DMS53 treated with DMSO at 0.1 percent for 48 hours (cell line): Measurements from ENCODE around the gene MTHFSD.

Experiments
- DNase-seq: peaks from one replicate; lab custom pipeline; 2025; ENCODE audit not compliant: unreplicated experiment; lab: John Stamatoyannopoulos, UW

MTHFSD gene

DNA sequence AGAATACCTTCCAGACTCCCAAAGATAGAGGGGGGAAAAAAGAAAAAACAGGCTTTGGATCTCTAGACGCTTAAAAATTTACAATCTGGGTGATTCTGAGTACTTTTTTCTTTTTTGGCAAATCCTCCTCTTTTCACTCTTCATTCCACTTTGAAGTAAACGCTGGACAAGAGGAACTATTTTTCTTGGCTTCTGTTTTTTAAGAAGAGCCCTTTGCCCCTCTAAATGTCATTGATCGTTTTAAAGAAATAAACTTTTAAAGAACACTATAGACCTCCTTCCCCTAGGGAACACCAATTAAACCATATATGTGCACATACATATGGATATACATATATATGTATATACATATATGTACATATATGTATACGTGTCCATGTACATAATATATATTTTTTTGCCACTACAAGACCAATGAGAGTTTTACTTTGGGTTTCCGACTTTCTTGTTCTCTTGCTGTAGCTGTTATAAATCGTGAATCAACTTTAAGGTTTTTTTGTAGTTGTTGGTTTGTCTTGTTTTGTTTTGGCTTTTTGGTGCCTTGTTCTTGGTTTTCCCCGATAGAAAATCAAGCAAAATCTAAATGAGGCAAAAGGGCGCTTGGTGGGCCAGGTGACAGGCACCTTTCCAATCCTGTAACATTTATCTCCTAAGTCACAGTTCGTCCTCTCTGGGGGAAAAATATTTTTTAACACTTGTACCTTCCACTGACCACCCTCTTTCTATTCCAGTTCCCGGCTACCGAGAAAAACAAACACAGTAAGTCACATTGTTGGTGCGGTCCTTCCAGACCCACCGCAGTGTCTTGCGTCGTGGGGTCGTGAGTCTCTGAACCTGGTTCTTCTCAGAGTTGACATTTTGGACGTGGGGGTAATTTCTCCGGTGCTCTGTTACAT is 40.3 kb downstream of the MTHFSD start:
- DNase-seq, result no peak

DNA sequence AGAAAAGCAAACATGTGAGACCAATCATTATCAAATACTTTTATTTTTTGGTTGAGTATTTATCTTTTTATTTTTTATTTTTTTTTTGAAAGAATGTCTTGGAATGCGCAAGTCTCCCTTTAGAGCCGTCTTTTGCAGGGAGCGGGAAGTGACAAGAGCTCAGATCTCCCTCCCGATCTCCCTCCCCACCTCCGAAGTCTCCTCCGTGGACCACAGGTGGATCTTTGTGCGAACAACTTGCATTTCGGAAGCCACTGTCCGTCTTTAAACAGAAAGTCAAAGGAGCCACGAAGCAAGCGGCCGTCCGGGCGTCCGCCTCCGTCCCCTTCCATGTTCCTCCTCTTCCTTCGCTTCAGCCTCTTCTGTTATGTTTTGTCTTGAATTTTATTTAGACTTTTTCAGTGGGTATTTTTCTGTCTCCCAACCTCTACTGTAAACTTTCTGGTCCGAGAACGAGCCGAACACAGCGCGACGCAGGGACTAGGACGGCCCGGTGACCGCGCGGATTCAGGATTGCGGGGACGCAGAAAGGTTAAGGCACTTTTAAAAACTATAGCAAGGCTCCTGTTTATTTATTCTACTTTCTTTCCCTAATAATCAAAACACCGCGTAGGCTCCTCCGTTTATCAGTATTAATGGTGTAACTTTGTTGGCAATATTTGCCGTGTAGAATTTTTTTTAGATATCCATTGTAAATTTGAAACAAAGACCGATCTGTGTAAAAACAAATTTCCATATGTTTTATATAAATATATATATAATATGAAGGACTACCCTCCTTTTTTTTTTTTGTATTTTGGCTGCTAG is 41.4 kb downstream of the MTHFSD start:
- no peak for DNase-seq

DNA sequence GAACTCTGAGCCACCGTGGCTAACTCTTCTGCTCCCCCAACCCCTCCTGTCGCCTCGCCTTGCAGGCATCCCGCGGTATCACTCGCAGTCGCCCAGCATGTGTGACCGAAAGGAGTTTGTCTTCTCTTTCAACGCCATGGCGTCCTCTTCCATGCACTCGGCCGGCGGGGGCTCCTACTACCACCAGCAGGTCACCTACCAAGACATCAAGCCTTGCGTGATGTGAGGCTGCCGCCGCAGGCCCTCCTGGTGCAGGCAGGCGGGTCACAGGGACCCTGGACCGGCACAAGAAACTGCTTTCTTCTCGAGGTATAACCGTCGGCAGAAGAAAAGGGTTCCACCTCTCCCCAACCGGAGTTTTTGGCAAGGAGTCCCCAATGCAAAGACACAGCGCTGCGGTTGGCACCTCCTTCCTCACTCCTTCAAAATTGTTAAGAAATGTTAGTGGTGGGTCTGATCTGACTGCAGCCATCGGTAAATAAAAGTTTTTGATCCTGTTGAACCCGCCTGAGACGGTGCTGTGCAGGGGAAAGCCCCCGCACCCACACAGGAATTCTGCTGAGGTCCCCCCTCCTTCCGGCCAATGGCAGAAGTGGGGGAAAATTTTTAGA is 42.1 kb downstream of the MTHFSD start:
- no peak for DNase-seq

DNA sequence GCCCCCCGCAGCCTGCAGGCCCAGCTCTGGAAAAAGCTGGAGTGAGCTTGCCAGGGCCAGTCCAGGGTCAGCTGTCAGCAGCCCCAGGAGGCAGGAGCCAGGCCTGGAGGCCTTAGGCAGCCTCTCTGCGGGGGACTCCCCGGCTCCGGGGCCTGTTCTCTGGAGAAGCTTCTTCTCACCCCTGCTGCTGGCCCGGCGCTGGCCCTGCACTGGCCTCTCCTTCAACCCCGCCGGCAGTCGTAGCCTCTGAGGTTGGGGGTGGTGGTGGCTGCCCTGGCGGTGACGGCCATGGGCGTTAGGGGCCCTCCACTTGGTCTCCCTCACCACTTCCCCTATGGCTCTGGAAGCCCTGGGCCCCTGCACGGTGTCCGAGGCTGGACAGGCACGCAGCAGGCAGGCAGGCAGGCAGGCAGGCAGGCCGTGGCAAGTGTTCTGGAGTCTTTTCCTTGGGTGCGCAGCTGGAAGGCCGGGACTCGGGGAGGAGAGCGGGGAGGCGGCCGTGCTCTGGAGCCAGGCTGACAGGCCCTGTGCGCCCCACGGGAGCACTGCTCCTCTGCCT is 42.7 kb downstream of the MTHFSD start:
- DNase-seq, result no peak

DNA sequence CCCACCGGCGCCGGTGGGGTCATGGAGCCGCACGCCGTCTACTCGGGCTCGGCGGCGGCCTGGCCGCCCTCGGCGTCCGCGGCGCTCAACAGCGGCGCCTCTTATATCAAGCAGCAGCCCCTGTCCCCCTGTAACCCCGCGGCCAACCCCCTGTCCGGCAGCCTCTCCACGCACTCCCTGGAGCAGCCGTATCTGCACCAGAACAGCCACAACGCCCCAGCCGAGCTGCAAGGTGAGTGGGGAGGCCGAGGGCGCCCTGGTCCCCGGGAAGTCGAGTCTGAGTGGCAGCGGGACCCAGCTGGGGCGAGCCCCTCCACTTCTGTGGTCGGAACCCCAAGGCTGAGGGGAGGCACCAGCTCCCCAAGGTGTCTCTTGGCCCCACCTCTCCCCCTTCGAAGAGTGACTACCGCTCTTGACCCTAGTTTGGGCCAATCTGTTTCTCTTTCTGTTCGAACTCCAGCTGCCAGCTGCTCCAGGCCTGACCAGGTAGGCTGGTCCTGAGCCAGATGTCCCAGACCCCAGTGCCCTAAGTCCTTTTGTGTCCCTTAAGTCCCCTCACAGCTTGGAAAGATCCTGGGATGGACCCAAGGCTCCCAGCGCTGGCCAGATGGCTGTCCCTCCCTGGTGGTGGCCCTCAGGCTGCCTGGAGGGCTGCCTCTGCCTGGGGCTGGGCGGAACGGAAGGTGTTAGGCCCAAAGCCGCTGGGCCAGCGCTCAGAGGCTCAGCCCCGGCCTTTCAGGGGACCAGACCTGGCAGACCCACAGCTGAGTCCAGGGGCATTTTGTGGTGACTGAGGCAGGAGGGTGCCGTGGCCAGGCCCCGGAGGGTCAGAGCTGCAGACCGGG is 43.5 kb downstream of the MTHFSD start:
- no peak for DNase-seq

DNA sequence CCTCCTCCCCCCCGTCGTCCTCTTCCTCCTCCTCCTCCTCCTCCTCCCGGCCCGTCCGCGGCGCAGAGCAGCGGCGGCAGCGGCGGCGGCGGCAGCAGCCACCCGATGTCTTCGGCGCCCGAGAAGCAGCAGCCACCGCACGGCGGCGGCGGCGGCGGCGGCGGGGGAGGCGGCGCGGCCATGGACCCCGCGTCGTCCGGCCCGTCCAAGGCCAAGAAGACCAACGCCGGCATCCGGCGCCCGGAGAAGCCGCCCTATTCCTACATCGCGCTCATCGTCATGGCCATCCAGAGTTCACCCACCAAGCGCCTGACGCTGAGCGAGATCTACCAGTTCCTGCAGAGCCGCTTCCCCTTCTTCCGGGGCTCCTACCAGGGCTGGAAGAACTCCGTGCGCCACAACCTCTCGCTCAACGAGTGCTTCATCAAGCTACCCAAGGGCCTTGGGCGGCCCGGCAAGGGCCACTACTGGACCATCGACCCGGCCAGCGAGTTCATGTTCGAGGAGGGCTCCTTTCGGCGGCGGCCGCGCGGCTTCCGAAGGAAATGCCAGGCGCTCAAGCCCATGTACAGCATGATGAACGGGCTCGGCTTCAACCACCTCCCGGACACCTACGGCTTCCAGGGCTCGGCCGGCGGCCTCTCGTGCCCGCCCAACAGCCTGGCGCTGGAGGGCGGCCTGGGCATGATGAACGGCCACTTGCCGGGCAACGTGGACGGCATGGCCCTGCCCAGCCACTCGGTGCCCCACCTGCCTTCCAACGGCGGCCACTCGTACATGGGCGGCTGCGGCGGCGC is 44.4 kb downstream of the MTHFSD start, which contains the start of gene FOXF1:
TSS of gene FOXF1 (plus strand) at position 63 of the 797 bp plus-strand sequence. CDS start at position 106, 43 bp downstream.
- DNase-seq, result no peak

DNA sequence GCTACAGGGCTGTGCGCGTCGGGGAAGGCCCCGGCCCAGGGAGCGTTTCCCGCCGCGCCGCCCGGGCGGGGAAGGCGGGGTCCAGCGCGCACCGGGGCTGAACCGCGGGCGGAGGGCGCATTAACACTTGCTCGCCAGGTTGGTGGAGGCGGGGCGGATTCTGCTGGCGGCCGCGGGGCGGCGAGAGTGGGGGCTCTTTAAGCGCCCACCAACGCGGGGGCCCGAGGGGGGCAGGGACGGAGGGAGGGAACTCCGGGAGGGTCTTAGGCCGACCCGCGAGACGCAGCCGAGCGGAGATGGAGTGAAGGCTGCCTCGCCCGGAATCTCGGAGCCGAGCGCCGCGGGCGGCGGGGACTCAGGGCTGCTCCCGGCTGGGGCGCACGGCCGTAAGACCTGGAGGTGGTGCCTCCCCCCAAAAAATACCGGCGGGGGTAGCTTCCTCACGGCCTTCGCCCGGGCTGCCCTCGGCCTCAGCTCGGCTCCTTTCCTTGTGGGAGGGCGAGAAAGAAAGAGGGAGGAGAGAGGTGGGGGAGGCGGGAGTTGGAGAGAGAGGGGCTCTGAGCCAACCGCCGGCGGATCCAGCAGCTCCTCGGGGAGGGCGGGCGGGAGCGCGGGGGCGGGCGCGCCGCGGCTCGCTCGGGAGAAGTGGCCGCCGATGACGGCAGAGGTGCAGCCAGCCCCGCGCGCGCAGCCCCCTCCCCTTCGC is 45.1 kb downstream of the MTHFSD start:
- DNase-seq, result no peak

DNA sequence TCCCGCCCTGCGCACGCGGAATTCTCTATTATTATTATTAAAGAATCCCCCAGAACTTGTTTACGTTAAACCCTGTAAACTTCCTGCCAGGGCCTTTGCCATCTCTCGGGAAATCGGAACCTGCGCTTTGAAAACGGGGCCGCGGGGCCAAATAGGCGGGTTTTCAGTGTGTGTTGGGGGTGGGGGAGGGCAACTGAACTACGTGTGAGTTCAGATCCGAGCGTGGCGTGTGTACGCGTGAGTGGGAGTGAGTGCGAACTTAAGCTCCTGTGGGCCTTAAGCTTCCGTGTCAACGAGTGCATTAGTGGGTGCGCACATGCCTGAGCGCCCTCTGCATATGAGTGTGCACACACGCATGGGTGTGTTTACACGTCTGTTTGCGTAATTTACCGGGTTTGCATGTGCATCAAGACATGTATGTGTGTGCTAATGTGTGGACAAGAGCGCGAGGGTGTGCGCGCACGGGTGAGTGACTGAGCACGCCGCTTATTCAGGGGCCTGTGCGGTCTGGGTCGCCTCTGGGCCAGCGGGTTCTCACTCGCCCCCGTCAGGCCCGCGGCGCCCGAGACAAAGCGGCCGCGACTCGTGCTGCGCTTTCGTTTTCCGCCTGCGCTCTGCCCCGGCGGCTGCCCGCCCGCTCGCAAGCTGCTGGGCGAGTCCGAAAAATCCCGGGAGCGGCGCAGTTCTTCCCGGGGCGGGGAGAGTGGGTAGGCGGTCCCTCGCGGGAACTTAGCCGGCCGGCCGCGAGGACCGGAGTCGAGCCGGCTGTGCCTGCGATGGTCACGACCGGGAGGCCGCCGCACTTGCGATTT is 45.9 kb downstream of the MTHFSD start:
- no peak for DNase-seq

DNA sequence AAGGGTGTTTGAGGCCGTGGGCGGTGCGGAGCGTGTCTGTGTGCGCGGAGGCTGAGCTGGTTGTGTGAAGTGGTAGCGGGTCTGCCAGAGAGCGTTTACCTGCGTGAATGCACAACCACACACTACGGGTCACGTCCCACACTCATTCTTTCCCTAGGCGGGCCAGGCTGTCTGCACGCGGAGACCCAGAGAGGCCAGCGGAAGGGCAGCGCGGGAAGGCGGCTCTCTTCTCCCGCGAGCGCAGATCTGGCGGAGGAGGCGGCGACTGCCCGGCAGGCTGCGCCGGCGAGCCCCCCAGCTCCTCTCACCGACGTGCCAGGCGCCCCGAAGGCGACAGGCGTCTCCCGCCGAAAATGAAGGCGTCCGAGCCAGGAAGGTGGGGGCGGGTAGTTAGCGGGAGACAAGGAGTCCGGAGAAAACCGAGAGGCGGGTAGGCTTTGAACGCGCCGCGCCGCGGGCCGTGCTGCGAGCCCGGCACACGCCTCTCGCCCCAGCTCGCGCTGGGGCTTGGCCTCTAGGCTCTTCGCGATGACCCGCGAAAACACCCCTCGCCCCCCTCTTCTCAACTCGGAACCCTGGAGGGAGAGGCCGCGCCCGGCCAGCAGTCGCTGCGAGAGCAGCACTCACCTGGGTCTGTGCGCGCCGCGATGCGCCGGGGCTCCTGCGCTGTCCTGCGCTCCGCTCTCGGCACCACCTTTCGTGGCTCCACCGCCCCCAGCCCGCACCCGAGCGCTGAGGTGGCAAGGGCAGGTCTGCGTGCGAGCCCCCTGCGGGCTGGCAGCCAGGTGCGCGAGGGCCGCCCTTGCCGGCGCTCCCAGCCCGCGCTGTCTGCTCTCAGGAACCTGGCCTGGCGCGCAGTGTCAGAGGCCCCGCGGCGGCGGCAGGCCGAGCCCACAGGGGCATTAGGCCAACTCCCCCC is 46.7 kb downstream of the MTHFSD start:
- no peak for DNase-seq

DNA sequence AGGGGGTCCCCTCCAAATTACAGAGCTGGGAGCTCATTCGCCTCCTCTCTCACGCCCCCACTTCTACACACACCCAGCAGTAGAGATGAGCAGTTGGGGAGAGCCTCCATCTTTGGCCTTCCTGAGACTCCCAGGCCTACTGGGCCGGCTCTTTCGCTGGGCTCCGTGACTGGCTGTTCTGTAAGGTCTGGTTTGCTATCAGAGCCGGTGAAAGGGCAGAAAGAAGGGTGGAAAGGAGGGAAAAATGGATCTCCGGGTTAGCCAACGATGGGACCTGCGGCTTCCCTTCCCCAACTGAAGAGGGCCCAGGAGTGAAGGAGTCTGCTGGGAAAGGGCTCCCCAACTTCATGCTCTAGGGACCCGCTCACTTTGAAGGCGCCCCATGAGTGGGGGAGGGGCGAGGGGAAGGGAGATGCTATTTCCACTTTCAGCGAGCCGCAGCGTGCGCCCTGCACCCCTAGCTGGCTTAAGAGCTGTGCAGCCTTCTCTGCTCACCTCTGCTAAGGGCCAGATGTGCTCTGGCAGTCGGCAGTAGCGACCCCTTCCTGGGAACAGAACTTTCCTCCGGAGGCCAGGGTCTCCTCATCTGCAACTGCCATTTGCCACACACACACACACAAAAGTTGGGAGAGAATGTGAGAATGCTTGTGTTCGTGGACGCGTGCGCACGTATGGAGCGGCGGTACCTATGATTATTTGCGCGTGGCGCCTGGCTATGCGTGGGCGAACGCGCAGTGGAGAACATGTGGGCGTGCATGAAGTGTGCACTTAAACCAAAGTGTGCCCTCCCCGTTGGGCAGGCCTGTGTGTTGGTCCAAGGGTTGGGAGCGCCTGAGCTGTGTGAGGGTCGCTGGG is 47.6 kb downstream of the MTHFSD start:
- no peak for DNase-seq

DNA sequence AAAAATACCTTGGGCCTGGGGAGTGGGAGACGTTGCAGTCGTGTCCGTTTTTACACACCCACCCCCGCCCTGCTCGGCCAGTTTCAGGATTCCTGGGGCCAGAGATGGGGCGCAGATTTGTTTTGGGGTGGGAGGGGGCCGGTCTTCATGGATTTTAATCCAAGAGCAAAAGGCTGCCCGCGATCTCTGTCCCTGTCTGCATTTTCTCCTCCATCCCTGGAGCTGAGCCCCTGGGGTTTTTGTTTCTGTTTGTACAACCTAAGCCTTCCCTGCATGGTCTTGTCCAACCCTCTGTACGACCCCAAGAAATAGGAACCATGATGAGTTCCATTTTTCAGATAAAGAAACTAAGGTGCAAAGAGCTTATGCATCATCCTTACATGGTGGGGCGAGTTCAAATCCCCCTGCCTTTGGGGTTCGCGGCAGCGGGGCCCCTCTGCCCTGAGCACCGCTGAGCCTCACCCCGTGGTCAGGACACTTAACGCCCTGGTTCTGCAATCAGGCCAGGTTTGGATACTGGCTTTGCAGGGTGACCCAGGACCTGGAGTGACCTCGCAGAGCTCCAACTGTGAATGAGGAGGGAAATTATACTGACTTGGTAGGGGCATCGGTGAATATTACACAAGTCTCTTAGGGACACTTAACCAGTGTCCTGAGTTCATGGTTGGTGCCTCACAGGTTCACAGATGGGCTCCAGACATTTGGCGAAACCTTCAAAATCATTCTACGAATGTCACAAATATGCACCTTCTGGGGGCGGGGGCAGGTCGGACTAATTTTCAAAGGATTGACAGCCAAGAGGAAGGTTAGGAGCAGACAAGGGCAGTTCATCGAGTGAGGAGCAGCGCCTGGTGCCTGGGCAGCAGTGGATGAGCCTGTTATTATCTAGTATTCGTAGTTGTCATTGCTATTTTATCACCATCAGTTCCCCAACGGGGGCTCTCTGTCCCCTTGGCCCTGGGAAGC is 48.9 kb downstream of the MTHFSD start:
- no peak for DNase-seq

DNA sequence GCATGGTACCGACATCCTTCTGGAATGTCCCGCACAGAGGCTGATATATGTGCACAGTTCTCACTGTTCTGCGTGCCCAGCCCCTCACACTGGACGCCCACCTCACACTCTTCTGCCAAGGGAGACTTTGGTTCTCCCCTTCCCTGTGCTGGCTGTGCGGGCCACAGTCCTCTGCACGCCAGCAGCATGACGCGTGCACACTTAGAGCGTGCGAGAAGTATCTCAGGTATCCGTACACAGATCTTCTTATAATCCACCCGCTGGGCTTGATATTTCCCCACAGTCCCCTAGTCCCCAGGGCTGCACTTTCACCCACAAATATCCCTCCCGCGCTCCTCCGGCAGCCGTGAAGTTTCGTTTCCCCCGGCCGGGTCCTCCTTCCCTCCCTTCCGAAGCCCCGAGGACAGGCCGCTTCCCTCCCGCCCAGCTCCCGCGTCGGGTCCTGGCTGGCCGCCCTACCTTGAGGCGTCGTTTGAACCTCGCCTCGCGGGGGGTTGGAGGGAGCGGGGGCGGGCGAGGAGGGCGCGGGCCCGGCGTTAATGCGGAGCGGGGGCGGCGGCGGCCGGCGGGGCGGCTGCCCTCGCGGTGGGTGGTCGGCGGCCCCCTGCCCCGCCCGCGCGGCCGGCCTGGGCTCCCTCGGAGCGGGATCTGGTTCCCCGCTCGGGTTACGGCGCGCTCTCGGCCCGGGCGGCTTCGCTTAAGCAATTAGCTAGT is 49.7 kb downstream of the MTHFSD start:
- DNase-seq, result no peak

DNA sequence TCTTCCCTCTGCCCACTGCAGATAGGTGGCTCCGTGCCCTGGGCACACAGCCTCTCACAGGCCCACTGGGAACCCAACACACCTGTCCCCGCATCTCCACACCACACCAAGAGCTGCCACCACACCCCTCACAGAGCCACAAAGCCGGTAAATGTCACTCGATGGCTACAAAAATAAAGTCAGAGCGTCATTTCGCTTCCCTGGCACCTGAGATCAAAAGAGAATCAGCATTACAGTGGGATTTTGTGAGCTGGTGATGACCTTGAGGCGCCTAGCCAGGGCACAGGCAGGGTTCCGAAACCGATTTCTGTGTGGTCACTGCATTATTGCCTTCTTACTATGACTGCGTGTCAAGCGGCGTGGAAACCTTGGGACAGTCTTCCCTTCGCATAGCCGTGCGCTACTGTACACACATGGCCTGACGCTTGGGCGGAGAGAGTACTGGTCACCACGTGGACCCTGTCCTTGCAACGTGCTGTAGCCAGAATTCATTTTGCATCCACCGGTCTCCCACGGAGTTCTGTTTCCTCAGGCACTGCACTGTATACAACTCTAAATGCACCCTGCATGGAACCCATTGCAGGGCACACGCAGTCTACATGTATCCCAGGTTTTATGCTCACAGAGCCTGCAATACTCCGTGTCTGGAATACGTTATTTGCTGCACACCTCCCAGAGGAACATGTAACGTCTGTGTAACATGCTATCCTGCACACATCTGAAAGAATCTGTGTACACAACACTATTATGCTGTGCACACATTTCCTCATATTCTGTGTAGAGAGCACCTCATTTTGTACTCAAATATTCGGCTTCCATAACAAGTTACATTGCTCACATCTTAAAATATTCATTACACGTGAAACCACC is 50.5 kb downstream of the MTHFSD start:
- DNase-seq, result no peak
